IPS-18a (cell line): ENCODE data around the gene RAB11FIP3.
"Not testable (repeated sequence)": the region's sequence is repeated elsewhere in the genome, so short reads cannot be mapped to it uniquely, and the experiment has no call there.

ENCODE experiments used
- H3K27ac ChIP-seq: one replicate; pipeline ENCODE4 v1.5.1; 2013; ENCODE audit warnings: low read length
- H3K27me3 ChIP-seq: one replicate; pipeline ENCODE4 v1.6.1; 2013; ENCODE audit warnings: mild to moderate bottlenecking, low read length; ENCODE audit not compliant: control insufficient read depth, insufficient read depth
- H3K36me3 ChIP-seq: one replicate; pipeline ENCODE4 v1.6.1; 2013; ENCODE audit warnings: low read depth, low read length; ENCODE audit not compliant: control insufficient read depth
- H3K4me1 ChIP-seq: one replicate; pipeline ENCODE4 v1.6.1; 2013; ENCODE audit warnings: low read depth, low read length; ENCODE audit not compliant: control insufficient read depth
- H3K4me3 ChIP-seq: one replicate; pipeline ENCODE4 v1.5.1; 2013; ENCODE audit warnings: low read length
- H3K9ac ChIP-seq: one replicate; pipeline ENCODE4 v1.6.1; 2013; ENCODE audit warnings: mild to moderate bottlenecking, low read length, moderate library complexity
- H3K9me3 ChIP-seq: one replicate; pipeline ENCODE4 v1.6.1; 2013; ENCODE audit warnings: low read depth, low read length; ENCODE audit not compliant: control insufficient read depth

Gene RAB11FIP3

DNA sequence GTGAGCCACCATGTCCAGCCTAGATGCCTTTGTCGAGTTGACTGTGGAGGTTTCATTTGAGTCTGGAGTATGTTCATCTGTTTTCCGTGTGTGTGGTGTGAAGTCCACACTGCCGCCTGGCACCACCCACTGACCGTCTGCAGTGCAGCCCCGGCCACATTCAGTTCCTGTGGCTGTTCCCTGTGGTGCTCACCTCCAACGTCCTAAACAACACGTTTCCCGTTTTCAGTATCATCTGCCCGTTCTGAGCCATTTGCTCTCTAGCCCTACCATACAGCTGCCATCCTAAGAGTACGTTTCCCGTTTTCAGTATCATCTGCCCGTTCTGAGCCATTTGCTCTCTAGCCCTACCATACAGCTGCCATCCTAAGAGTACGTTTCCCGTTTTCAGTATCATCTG, 82.1 kb downstream of the RAB11FIP3 start:
- H3K4me3 ChIP-seq, H3K9ac ChIP-seq, H3K27me3 ChIP-seq, H3K27ac ChIP-seq, H3K36me3 ChIP-seq, H3K4me1 ChIP-seq, H3K9me3 ChIP-seq: not testable (repeated sequence)

DNA sequence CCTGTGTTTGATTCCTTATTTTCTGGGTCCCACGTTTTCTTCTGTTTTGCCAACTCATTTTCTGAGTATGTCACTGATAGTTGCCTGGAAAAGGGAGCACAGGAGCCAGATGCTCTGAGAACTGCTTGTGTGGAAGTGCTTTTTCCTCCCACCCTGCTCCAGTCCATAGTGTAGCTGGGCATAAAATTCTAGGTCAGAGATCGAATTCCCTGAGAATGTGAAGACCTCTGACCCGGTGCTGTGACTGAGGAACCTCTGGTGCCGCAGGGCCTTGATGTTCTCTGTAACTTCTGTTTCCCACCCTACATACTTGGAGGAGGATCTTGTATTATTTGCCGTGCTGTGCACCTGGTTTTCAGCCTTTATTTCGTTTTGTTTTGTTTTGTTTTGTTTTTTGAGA, 82.5 kb downstream of the RAB11FIP3 start:
- Histone ChIP-seq H3K27ac (no peak overlapping the region), H3K36me3 (no peaks in the 10 kb centered on the region), H3K4me1 (no peaks in the 10 kb centered on the region), H3K9me3 (no peaks in the 10 kb centered on the region), H3K9ac (no peak overlapping the region), H3K27me3 (no peaks in the 10 kb centered on the region), H3K4me3 (no peak overlapping the region)

DNA sequence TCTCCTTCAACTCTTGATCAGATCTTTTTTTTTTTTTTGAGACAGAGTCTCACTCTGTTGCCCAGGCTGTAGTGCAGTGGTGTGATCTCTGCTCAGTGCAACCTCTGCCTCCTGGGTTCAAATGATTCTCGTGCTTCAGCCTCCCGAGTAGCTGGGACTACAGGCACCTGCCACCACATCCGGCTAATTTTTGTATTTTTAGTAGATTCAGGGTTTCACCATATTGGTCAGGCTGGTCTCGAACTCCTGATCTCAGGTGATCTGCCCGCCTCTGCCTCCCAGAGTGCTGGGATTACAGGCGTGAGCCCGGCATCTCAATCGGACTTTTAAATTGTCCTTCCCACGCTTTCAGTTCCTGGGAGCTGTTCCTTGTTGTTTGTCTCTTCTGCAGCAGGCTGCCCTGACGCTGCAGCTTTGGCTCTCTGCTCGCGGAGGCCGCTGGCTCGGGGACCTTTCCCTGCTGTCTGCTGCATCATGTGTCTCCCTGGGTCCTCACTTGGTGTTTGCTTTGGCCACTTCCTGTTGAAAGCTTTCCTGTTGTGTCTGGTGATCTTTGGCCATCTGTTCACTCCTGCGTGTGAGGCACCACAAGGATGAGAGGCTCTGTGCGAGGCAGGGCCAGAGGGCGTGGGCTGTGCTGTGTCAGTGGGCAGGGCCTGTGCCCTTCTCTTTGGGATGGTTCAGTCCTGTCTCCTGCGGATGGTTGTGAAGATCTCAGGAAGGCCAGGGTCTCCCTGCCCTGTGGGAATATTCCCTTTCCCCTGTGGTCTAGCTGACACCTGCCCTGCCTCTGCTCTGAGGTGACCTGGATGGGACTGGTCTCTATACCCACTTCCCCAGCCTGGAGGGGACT, 83.7 kb downstream of the RAB11FIP3 start:
- Histone ChIP-seq H3K9ac (no peak overlapping the region), H3K36me3 (no peaks in the 10 kb centered on the region), H3K27ac (no peak overlapping the region)

DNA sequence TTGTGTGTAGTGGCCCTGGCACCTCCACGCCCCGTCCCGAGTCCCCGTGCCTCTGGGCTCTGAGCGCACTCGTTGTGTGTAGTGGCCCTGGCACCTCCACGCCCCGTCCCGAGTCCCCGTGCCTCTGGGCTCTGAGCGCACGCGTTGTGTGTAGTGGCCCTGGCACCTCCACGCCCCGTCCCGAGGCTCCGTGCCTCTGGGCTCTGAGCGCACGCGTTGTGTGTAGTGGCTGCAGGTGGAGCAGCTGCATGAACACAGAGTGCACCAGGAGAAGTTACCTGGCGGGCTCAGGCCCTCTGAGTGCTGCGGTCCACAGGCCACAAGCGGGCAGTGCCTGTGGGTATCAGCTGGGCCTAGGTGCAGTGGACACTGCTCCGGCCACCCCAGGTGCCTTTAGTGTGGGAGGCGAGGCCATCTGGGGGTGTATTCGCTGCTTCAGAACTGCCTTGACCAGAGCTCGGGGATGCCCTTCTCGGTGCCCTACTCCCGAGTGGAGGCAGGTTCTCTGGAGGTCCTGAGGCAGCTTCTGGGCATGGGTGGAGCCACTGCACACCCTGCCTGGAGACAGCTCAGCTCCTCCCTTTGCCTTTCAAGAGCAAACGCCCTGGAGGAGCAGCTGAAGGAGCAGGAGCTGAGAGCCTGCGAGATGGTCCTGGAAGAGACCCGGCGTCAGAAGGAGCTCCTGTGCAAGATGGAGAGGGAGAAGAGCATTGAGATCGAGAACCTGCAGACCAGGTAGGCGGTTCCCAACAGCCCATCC, 84.8 kb downstream of the RAB11FIP3 start:
- no peak overlapping the region for H3K27ac ChIP-seq
- no peak overlapping the region for H3K4me3 ChIP-seq
- H3K9me3 ChIP-seq: no peaks in the 10 kb centered on the region
- no peaks in the 10 kb centered on the region for H3K27me3 ChIP-seq
- no peaks in the 10 kb centered on the region for H3K4me1 ChIP-seq
- peaks cover 4% of the 10 kb centered on the region for H3K36me3 ChIP-seq
- no peak overlapping the region for H3K9ac ChIP-seq

More for the DNA sequence above, 83.7 kb downstream of the RAB11FIP3 start:
- no peak overlapping the region for H3K4me3 ChIP-seq
- no peaks in the 10 kb centered on the region for H3K9me3 ChIP-seq
- H3K27me3 ChIP-seq: no peaks in the 10 kb centered on the region
- no peaks in the 10 kb centered on the region for H3K4me1 ChIP-seq

DNA sequence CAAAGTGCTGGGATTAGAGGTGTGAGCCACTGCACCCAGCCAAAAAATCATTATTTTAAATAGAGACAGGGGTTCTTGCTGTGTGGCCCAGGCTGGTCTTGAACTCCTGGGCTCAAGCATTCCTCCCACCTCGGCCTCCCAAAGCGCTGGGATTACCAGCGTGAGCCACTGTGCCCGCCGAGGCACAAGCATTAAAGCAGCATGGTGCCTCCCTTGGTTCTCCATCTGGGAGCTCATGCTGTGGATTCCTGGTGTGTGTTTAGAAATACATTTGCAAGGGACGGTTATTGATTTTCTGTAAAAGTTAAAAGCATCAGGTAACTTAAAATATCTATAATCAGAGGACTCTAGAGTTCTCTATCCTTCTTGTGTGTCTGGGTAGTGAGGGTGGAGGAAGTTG, 87.4 kb downstream of the RAB11FIP3 start:
- Histone ChIP-seq H3K27me3 (no peaks in the 10 kb centered on the region), H3K9ac (no peak overlapping the region), H3K4me1 (no peaks in the 10 kb centered on the region), H3K4me3 (no peak overlapping the region), H3K36me3 (peaks cover 8% of the 10 kb centered on the region), H3K27ac (no peak overlapping the region), H3K9me3 (no peaks in the 10 kb centered on the region)

DNA sequence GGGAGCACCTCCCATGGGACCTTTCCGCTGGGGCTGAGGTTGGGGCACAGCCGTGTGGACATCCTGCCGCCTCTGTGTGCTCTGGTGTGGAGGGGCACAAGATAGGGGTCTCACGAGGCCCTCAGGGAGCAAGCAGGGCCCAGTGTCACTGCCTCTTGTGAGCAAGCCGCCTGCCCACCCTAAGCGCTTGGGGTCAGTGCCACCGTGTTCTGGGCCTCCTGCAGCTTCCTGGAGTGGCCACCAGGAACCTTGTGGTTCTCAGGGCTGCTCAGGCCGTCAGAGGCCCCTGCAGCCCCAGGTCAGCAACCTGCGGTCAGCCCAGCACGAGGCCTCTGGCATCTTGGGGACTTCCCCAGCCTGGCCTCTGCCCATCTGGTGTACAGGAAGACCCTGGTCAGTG, 88.5 kb downstream of the RAB11FIP3 start:
- Histone ChIP-seq H3K9me3 (no peaks in the 10 kb centered on the region), H3K27ac (no peak overlapping the region), H3K9ac (no peak overlapping the region), H3K4me3 (no peak overlapping the region), H3K36me3 (peaks cover 8% of the 10 kb centered on the region), H3K4me1 (no peaks in the 10 kb centered on the region), H3K27me3 (no peaks in the 10 kb centered on the region)

DNA sequence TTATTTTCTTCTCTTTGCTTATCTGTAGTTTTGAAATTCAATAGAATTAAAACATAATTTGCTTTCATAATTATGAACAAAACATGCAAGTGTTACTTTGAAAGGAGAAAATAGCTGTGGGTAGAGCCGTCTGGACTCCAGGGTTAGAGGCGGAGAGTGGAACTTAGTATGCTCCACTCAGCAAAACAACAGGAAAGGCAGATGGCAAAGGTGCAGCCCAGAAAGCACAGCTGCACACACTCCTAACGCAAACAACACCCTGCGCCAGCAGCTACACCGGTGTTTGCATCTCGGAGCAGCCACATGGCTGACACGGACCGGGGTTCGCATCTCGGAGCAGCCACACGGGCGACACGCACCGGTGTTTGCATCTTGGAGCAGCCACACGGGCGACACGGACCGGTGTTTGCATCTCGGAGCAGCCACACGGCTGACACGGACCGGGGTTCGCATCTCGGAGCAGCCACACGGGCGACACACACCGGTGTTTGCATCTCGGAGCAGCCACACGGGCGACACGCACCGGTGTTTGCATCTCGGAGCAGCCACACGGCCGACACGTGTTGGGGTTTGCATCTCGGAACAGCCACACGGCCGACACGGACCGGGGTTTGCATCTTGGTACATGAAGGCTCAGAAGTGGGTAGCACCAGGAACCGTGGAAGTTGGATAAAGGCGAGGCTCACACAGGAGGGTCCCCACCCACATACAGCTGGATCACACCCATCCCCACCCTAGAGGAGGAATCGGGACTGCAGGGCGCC, 89.9 kb downstream of the RAB11FIP3 start:
- no peak overlapping the region for H3K9ac ChIP-seq
- no peaks in the 10 kb centered on the region for H3K27me3 ChIP-seq
- H3K4me3 ChIP-seq: no peak overlapping the region
- H3K4me1 ChIP-seq: no peaks in the 10 kb centered on the region
- H3K27ac ChIP-seq: no peak overlapping the region
- no peaks in the 10 kb centered on the region for H3K9me3 ChIP-seq
- peaks cover 8% of the 10 kb centered on the region for H3K36me3 ChIP-seq

DNA sequence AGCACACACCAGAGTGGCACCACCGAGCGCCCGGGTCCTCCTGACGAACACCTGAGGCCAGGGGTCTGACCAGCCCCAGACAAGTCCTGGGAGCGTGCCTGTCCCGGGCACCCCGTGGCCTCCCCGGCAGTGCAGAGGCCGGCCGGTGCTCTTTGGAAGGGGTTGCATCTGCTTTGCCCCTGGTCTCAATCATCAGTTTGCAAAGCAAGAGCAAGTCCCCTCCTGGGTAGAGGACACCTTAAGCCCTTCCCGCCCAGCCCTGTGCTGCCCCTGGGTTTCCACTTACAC, 90.4 kb downstream of the RAB11FIP3 start:
- no peaks in the 10 kb centered on the region for H3K9me3 ChIP-seq
- no peak overlapping the region for H3K4me3 ChIP-seq
- H3K27me3 ChIP-seq: no peaks in the 10 kb centered on the region
- H3K9ac ChIP-seq: no peak overlapping the region
- peaks cover 8% of the 10 kb centered on the region for H3K36me3 ChIP-seq
- no peaks in the 10 kb centered on the region for H3K4me1 ChIP-seq
- no peak overlapping the region for H3K27ac ChIP-seq

DNA sequence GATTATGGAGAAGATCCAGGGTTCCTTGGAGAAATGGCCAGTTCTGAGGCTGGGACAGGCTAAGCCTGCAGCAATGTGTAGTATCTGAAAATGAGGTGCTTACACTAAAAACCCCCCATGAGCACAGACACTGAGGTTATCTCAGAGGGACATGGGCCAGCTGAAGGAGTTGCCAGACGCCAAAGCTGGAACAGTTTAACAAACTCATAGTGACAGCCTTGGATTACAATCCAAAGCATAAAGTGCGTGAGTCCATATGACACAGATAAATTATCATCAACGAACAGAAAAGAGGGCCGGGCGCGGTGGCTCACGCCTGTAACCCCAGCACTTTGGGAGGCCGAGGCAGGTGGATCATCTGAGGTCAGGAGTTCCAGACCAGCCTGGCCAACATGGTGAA, 90.9 kb downstream of the RAB11FIP3 start:
- Histone ChIP-seq H3K27ac (no peak overlapping the region), H3K27me3 (no peaks in the 10 kb centered on the region), H3K36me3 (peaks cover 8% of the 10 kb centered on the region)

DNA sequence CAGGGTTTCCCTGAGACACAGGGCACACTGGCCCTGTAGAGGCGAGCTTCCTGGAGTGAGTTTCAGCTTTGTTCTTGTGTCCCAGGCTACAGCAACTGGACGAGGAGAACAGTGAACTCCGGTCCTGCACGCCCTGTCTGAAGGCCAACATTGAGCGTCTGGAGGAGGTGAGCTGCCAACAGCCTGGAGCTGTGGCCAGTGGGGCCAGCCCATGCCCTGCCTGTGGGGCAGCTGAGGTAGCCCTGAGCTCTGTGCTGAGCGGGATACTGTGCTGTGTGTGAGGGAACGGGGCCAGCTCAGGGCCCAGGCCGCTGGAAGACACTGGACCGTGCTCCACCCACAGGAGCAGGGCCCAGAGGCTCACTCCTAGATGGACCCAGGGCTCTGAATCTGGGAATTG, 93.4 kb downstream of the RAB11FIP3 start:
- Histone ChIP-seq H3K36me3 (peaks cover 8% of the 10 kb centered on the region), H3K9ac (no peak overlapping the region), H3K9me3 (no peaks in the 10 kb centered on the region), H3K4me3 (no peak overlapping the region), H3K27me3 (no peaks in the 10 kb centered on the region), H3K27ac (no peak overlapping the region), H3K4me1 (no peaks in the 10 kb centered on the region)

More for the DNA sequence above, 90.9 kb downstream of the RAB11FIP3 start:
- Histone ChIP-seq H3K4me1 (no peaks in the 10 kb centered on the region), H3K9me3 (no peaks in the 10 kb centered on the region), H3K9ac (no peak overlapping the region), H3K4me3 (no peak overlapping the region)

DNA sequence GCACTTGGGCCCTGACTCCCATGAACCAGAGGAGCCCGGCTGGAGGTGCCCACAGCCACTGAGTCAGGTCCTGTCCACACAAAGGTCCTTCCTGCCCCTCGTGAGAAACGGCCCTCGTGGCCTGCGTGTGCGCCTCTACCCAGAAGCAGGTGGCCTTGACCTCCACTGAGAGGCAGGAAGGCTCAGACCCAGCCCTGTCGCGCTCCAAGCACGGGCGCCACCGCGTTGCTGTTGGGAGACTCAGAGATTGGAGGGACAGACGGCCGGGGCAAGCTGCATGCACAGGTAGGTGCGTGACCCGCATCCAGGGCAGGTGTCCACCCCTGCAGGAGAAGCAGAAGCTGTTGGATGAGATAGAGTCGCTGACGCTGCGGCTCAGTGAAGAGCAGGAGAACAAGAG, 94.0 kb downstream of the RAB11FIP3 start:
- Histone ChIP-seq H3K4me3 (no peak overlapping the region), H3K9me3 (no peaks in the 10 kb centered on the region), H3K27me3 (no peaks in the 10 kb centered on the region), H3K9ac (no peak overlapping the region), H3K4me1 (no peaks in the 10 kb centered on the region), H3K36me3 (peaks cover 8% of the 10 kb centered on the region), H3K27ac (no peak overlapping the region)
